Esophagus squamous epithelium (tissue), 4 donors: ENCODE measurements around the gene CARHSP1.

ENCODE experiments used
- POLR2A ChIP-seq, 4 donors: fragments of 450-650 bp; IDR thresholded peaks; one replicate each; pipeline ENCODE4 v1.6.1; 2017; ENCODE audit warnings: antibody characterized with exemption in 4 of 4, mild to moderate bottlenecking in 4 of 4, moderate library complexity in 3 of 4
- TF ChIP-seq, protein P1 (sequence below), 6 experiments: fragments of 450-650 bp in 4 of 6; fragments of 200-600 bp in 2 of 6; sonication (generic) in 2 of 6; IDR thresholded peaks; one replicate each; pipeline ENCODE4 v1.5.1; 2016 to 2019; ENCODE audit warnings: antibody characterized with exemption in 6 of 6, mild to moderate bottlenecking in 4 of 6, moderate library complexity in 4 of 6

DNA sequence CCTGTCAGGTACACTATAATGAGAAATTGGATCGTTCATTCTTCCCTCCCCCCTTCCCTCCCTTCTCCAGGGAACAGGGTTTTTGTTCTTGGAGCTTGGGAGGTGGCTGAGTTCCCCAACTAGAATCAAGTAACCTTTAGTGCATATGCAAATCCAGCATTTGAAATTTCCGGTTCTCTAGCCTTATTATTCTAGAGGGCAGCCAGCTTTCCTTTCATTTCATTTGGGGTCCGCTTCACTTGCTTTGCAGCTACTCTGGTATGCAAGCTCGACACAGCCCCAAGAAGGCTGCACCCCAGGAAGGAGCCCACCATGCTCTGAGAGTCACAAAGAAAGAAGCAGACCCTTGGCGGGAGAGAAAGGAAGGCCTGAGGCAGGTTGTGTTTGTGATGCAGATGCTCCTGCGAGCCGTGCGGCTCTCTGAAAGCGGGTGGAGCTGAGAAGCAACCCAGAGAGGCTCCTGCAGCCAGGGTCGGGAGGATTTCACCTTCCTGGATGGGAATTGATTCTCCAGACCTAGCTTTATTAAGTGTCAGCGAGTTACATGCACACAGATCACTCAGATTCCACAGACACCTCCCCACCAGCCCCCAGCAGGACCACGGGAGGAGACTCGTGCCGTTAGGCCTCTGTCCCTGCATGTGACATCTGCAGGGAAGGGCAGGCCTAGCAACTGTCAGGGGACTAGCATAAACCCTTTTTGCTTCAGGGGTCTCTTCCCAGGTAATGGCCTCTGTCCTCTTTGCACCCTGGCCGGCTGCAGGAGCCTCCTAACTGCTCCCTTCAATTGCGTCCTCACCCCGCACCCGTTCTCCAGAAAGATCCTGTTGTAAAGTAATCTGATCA is 36.7 kb downstream of the CARHSP1 start:
- TF ChIP-seq, protein P1, sequence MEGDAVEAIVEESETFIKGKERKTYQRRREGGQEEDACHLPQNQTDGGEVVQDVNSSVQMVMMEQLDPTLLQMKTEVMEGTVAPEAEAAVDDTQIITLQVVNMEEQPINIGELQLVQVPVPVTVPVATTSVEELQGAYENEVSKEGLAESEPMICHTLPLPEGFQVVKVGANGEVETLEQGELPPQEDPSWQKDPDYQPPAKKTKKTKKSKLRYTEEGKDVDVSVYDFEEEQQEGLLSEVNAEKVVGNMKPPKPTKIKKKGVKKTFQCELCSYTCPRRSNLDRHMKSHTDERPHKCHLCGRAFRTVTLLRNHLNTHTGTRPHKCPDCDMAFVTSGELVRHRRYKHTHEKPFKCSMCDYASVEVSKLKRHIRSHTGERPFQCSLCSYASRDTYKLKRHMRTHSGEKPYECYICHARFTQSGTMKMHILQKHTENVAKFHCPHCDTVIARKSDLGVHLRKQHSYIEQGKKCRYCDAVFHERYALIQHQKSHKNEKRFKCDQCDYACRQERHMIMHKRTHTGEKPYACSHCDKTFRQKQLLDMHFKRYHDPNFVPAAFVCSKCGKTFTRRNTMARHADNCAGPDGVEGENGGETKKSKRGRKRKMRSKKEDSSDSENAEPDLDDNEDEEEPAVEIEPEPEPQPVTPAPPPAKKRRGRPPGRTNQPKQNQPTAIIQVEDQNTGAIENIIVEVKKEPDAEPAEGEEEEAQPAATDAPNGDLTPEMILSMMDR (IDR thresholded peaks at IDR 0.05): no peak
- TF ChIP-seq POLR2A (IDR thresholded peaks at IDR 0.05): no peak
